H9 (cell line): ENCODE data around the gene GPI. TPM values are rescaled to one million over a fixed set of nuclear protein-coding genes. Genes with fewer than 3 reads are reported as not detected.

ENCODE experiments used
- DNase-seq: peaks from one replicate; pipeline ENCODE4 v3.0.0-alpha.2; 2017
- H2AFZ ChIP-seq: one replicate; pipeline ENCODE4 v1.6.1; 2013; ENCODE audit warnings: mild to moderate bottlenecking, low read length, control low read depth, moderate library complexity
- H2AK5ac ChIP-seq: 2 replicates; pipeline ENCODE4 v1.6.1; 2013; ENCODE audit warnings: low read length, control low read depth, mixed read lengths; ENCODE audit not compliant: insufficient read length
- H2BK120ac ChIP-seq: one replicate; pipeline ENCODE4 v1.6.1; 2013; ENCODE audit warnings: low read depth, mild to moderate bottlenecking, low read length, control low read depth, inconsistent platforms; ENCODE audit not compliant: poor library complexity, severe bottlenecking
- H2BK12ac ChIP-seq: 2 replicates; pipeline ENCODE4 v1.6.1; 2013; ENCODE audit warnings: low read length, control low read depth, mixed read lengths, low read depth; ENCODE audit not compliant: insufficient read length
- H2BK15ac ChIP-seq: 2 replicates; pipeline ENCODE4 v1.6.1; 2013; ENCODE audit warnings: low read depth, low read length, control low read depth
- H2BK20ac ChIP-seq: one replicate; pipeline ENCODE4 v1.6.1; 2013; ENCODE audit warnings: low read depth, mild to moderate bottlenecking, low read length, control low read depth, inconsistent platforms; ENCODE audit not compliant: poor library complexity, severe bottlenecking
- H2BK5ac ChIP-seq: 2 replicates; pipeline ENCODE4 v1.6.1; 2013; ENCODE audit warnings: low read length, control low read depth, mixed read lengths; ENCODE audit not compliant: insufficient read length
- H3K14ac ChIP-seq: 2 replicates; pipeline ENCODE4 v1.6.1; 2013; ENCODE audit warnings: low read length, control low read depth; ENCODE audit not compliant: insufficient read depth
- H3K18ac ChIP-seq: 2 replicates; pipeline ENCODE4 v1.6.1; 2013; ENCODE audit warnings: low read depth, mild to moderate bottlenecking, mixed read lengths, low read length, control low read depth; ENCODE audit not compliant: insufficient read length
- H3K23ac ChIP-seq: 2 replicates; pipeline ENCODE4 v1.6.1; 2013; ENCODE audit warnings: low read length, control low read depth, mixed read lengths, low read depth; ENCODE audit not compliant: insufficient read length
- H3K23me2 ChIP-seq: 2 replicates; pipeline ENCODE4 v1.6.1; 2013; ENCODE audit warnings: low read depth, mild to moderate bottlenecking, mixed read lengths, low read length, control low read depth; ENCODE audit not compliant: insufficient read length, poor library complexity, severe bottlenecking
- H3K27ac ChIP-seq: 2 replicates; pipeline ENCODE4 v1.5.1; 2013; ENCODE audit warnings: low read length, control low read depth, mixed read lengths, low read depth; ENCODE audit not compliant: insufficient read length
- H3K27me3 ChIP-seq: 2 replicates; pipeline ENCODE4 v1.6.1; 2013; ENCODE audit warnings: low read length, control low read depth, inconsistent platforms; ENCODE audit not compliant: insufficient read depth
- H3K4ac ChIP-seq: 2 replicates; pipeline ENCODE4 v1.6.1; 2013; ENCODE audit warnings: low read depth, mild to moderate bottlenecking, control low read depth, inconsistent platforms, low read length, moderate library complexity
- H3K4me1 ChIP-seq: 2 replicates; pipeline ENCODE4 v1.6.1; 2013; ENCODE audit warnings: low read length, control low read depth, inconsistent platforms; ENCODE audit not compliant: insufficient read depth
- H3K4me2 ChIP-seq: 2 replicates; pipeline ENCODE4 v1.6.1; 2013; ENCODE audit warnings: low read length, control low read depth, mixed read lengths; ENCODE audit not compliant: insufficient read length, insufficient read depth
- H3K56ac ChIP-seq: 2 replicates; pipeline ENCODE4 v1.6.1; 2013; ENCODE audit warnings: low read depth, mild to moderate bottlenecking, mixed read lengths, low read length, control low read depth; ENCODE audit not compliant: insufficient read length
- H3K79me1 ChIP-seq: 2 replicates; pipeline ENCODE4 v1.6.1; 2013; ENCODE audit warnings: low read depth, mild to moderate bottlenecking, moderate library complexity, low read length, control low read depth, inconsistent platforms; ENCODE audit not compliant: insufficient read depth, poor library complexity, severe bottlenecking
- H3K79me2 ChIP-seq: 2 replicates; pipeline ENCODE4 v1.6.1; 2013; ENCODE audit warnings: low read length, control low read depth, inconsistent platforms; ENCODE audit not compliant: insufficient read depth
- H3K9ac ChIP-seq: 2 replicates; pipeline ENCODE4 v1.6.1; 2013; ENCODE audit warnings: low read length, control low read depth, mixed read lengths; ENCODE audit not compliant: insufficient read length; ENCODE audit errors: extremely low read depth
- H3K9me3 ChIP-seq: one replicate; pipeline ENCODE4 v1.6.1; 2013; ENCODE audit warnings: low read depth, low read length, inconsistent platforms; ENCODE audit not compliant: control insufficient read depth
- H3T11ph ChIP-seq: one replicate; pipeline ENCODE4 v1.6.1; 2013; ENCODE audit warnings: mild to moderate bottlenecking, low read length, control low read depth, inconsistent platforms
- H4K20me1 ChIP-seq: one replicate; pipeline ENCODE4 v1.6.1; 2013; ENCODE audit not compliant: control insufficient read depth, insufficient read length, insufficient read depth
- H4K5ac ChIP-seq: 2 replicates; pipeline ENCODE4 v1.6.1; 2013; ENCODE audit warnings: low read depth, mild to moderate bottlenecking, mixed read lengths, low read length, control low read depth; ENCODE audit not compliant: insufficient read length
- H4K8ac ChIP-seq: replicated peaks from 2 replicates; pipeline ENCODE4 v1.6.1; 2013; ENCODE audit warnings: low read length, control low read depth, mixed read lengths, low read depth; ENCODE audit not compliant: insufficient read length
- H4K91ac ChIP-seq: 2 replicates; pipeline ENCODE4 v1.6.1; 2013; ENCODE audit warnings: low read depth, mild to moderate bottlenecking, moderate library complexity, mixed read lengths, low read length, control low read depth; ENCODE audit not compliant: insufficient read length
- H3K27ac Mint-ChIP-seq, 3 experiments: 2 replicates in 2 of 3; 3 replicates in 1 of 3; pipeline ENCODE4 v1.8.0; 2020 to 2021; ENCODE audit warnings: mixed read lengths in 3 of 3, mild to moderate bottlenecking in 1 of 3, moderate library complexity in 1 of 3
- H3K27me3 Mint-ChIP-seq: 2 replicates; pipeline ENCODE4 v1.8.0; 2021; ENCODE audit warnings: low read depth, mild to moderate bottlenecking, moderate library complexity, mixed read lengths
- H3K36me3 Mint-ChIP-seq, 3 experiments: 2 replicates in 2 of 3; 3 replicates in 1 of 3; pipeline ENCODE4 v1.8.0; 2020 to 2021; ENCODE audit warnings: low read depth in 3 of 3, mixed read lengths in 3 of 3; ENCODE audit not compliant: insufficient read depth in 1 of 3
- H3K4me1 Mint-ChIP-seq, 2 experiments: 2 replicates each; pipeline ENCODE4 v1.8.0; 2020; ENCODE audit warnings: mixed read lengths in 2 of 2
- H3K4me3 Mint-ChIP-seq, 2 experiments: 2 replicates in 1 of 2; 3 replicates in 1 of 2; pipeline ENCODE4 v1.8.0; 2020 to 2021; ENCODE audit warnings: mild to moderate bottlenecking in 2 of 2, mixed read lengths in 2 of 2, moderate library complexity in 1 of 2
- H3K9me3 Mint-ChIP-seq, 2 experiments: 2 replicates in 1 of 2; 3 replicates in 1 of 2; pipeline ENCODE4 v1.8.0; 2020; ENCODE audit warnings: mild to moderate bottlenecking in 2 of 2, mixed read lengths in 2 of 2, moderate library complexity in 1 of 2
- WGBS: extraction: QIAGEN DNeasy Blood & Tissue Kit; methylation state at CpG from one replicate; pipeline ENCODE4 v1.1.7; 2013; ENCODE audit warnings: missing lambda C conversion rate, low lambda C conversion rate, mixed read lengths; ENCODE audit not compliant: insufficient read length; ENCODE audit errors: extremely low coverage; 5-methylcytosine and 5-hydroxymethylcytosine counted together
- total RNA-seq: library from RNA; stranded (reverse); gene quantifications from 2 replicates; pipeline ENCODE4 v1.2.1, GENCODE V29; 2021
- TF ChIP-seq, protein P1 (sequence below): fragments of 200-600 bp; sonication (generic); conservative IDR thresholded peaks from 3 replicates; pipeline ENCODE4 v1.8.0; 2021; ENCODE audit warnings: antibody characterized with exemption, mild to moderate bottlenecking

Gene GPI
- total RNA-seq, 1 experiment from 2014 or later, result 373 TPM

DNA sequence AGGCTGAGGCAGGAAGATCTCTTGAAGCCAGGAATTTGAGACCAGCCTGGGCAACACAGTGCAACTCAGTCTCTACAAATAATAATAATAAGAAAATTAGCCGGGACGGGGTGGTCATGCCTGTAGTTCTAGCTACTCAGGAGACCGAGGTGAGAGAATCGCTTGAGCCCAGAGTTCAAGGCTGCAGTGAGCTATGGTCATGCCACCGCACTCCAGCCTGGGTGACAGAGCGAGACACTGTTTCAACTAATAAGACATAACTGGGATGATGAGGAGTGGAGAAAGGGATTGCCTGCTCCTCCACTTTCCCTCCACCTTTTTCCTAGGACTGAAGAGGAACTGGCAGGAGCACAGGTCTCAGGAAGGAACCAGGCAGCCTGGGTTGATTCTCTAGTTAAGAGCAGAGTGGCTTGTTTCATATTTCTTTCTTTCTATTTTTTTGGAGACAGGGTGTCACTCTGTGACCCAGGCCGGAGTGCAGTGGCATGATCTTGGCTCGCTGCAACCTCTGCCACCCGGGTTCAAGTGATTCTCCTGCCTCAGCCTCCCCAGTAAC is 4.6 kb upstream of the GPI start:
- no peak overlapping the region for H3K4ac ChIP-seq
- H2BK120ac ChIP-seq, result no peak overlapping the region
- no peaks in the 10 kb centered on the region for H3K79me1 ChIP-seq
- H4K5ac ChIP-seq, result no peak overlapping the region
- H3K27me3 ChIP-seq, result no peaks in the 10 kb centered on the region
- H3K9me3 ChIP-seq, result no peaks in the 10 kb centered on the region
- H3K9me3 Mint-ChIP-seq, result no peaks in the 10 kb centered on the region; a peak in 1 of 5 replicates
- peak overlapping the region; percentile 73 to 84; a peak in 3 of 5 replicates for H3K4me3 Mint-ChIP-seq
- peaks cover 0 to 2% (median under 1%) of the 10 kb centered on the region in 3 experiments; a peak in 2 of 7 replicates for H3K36me3 Mint-ChIP-seq
- no peak overlapping the region for H4K8ac ChIP-seq
- no peak overlapping the region for H2BK12ac ChIP-seq
- TF ChIP-seq, protein P1, sequence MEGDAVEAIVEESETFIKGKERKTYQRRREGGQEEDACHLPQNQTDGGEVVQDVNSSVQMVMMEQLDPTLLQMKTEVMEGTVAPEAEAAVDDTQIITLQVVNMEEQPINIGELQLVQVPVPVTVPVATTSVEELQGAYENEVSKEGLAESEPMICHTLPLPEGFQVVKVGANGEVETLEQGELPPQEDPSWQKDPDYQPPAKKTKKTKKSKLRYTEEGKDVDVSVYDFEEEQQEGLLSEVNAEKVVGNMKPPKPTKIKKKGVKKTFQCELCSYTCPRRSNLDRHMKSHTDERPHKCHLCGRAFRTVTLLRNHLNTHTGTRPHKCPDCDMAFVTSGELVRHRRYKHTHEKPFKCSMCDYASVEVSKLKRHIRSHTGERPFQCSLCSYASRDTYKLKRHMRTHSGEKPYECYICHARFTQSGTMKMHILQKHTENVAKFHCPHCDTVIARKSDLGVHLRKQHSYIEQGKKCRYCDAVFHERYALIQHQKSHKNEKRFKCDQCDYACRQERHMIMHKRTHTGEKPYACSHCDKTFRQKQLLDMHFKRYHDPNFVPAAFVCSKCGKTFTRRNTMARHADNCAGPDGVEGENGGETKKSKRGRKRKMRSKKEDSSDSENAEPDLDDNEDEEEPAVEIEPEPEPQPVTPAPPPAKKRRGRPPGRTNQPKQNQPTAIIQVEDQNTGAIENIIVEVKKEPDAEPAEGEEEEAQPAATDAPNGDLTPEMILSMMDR, result no peak
- H3K27me3 Mint-ChIP-seq, result peaks cover 1% of the 10 kb centered on the region
- H3T11ph ChIP-seq, result no peak overlapping the region
- H3K27ac ChIP-seq, result no peak overlapping the region
- peaks cover under 1% of the 10 kb centered on the region; the same call in 1 of the 2 replicates for H3K79me2 ChIP-seq
- H4K91ac ChIP-seq, result no peak overlapping the region
- H3K23ac ChIP-seq, result no peak overlapping the region
- H3K4me1 Mint-ChIP-seq, result peaks cover 31 to 36% of the 10 kb centered on the region in 2 experiments
- no CpG with 5 or more reads among the region's 9 CpGs for WGBS
- no peaks in the 10 kb centered on the region for H3K4me1 ChIP-seq
- no peak overlapping the region for H2BK15ac ChIP-seq
- H2BK5ac ChIP-seq, result no peak overlapping the region
- H3K14ac ChIP-seq, result no peak overlapping the region
- no peak for DNase-seq
- H2AK5ac ChIP-seq, result no peak overlapping the region
- no peak overlapping the region for H3K4me2 ChIP-seq
- H3K27ac Mint-ChIP-seq, result peak overlapping the region in 2 of 3 experiments; percentile 97 to 98; a peak in 2 of 7 replicates
- no peak overlapping the region for H2BK20ac ChIP-seq
- no peaks in the 10 kb centered on the region for H4K20me1 ChIP-seq
- no peak overlapping the region for H3K9ac ChIP-seq
- no peak overlapping the region for H3K56ac ChIP-seq
- H2AFZ ChIP-seq, result no peak overlapping the region
- no peak overlapping the region for H3K18ac ChIP-seq
- H3K23me2 ChIP-seq, result peaks cover under 1% of the 10 kb centered on the region
